ENCODE data around the gene EHD4.

EHD4 gene

GRCh38 chr15:42002333-42002732, 30.0 kb upstream of the EHD4 start:
- TF ChIP-seq, protein P1, sequence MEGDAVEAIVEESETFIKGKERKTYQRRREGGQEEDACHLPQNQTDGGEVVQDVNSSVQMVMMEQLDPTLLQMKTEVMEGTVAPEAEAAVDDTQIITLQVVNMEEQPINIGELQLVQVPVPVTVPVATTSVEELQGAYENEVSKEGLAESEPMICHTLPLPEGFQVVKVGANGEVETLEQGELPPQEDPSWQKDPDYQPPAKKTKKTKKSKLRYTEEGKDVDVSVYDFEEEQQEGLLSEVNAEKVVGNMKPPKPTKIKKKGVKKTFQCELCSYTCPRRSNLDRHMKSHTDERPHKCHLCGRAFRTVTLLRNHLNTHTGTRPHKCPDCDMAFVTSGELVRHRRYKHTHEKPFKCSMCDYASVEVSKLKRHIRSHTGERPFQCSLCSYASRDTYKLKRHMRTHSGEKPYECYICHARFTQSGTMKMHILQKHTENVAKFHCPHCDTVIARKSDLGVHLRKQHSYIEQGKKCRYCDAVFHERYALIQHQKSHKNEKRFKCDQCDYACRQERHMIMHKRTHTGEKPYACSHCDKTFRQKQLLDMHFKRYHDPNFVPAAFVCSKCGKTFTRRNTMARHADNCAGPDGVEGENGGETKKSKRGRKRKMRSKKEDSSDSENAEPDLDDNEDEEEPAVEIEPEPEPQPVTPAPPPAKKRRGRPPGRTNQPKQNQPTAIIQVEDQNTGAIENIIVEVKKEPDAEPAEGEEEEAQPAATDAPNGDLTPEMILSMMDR (conservative IDR thresholded peaks at IDR 0.05), result no peak
- no peak overlapping the region for H3K27ac ChIP-seq

DNA sequence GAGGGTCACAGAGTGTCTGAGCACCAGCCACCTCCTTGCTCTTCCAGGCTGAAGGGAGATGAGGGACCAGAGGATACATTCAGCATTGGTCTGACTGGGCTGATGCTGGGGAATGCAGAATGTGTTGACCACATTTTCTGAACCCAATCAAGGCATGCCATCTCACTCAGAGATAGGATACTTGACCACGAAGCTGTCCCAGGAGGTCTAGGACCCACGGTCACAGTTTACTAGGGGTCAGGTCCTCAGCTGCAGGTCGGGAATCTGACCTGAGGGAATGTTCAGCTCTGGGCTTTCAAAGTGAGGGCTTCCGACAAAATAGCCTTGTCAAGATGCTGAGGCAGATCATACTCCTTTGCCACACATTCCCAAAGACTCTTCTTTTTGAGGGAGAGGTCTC, 28.9 kb upstream of the EHD4 start:
- no peak overlapping the region for H3K27ac ChIP-seq
- TF ChIP-seq, protein P1 (conservative IDR thresholded peaks at IDR 0.05), result no peak

- no peak overlapping the region for H3K27ac ChIP-seq
- TF ChIP-seq, protein P1 (conservative IDR thresholded peaks at IDR 0.05), result no peak
Measured at GRCh38 chr15:41999290-42000285, 27.2 kb upstream of the EHD4 start.

DNA sequence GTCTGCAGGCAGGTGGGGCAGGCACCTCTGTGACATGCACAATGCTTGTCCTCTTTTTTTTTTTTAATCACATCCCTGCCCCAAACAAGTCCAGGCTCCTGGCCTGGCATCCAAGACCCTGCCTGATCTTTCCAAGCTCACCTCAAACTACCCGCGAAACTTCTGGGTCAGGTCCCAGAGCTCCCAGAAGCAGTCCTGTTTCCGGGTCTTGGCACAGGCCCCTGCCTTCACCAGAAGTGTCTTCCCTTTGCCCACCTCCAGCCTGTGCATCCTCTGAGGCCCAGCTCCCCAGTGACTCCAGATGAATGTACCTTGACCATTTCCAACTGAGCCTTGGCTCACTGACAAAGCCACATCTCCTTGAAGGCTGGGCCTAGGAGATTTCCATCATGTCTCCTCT, 25.5 kb upstream of the EHD4 start:
- peak overlapping the region; percentile 66 for H3K27ac ChIP-seq
- TF ChIP-seq, protein P1 (conservative IDR thresholded peaks at IDR 0.05), result no peak

GRCh38 chr15:41996921-41997592, 24.7 kb upstream of the EHD4 start:
- TF ChIP-seq, protein P1 (conservative IDR thresholded peaks at IDR 0.05), result no peak
- H3K27ac ChIP-seq, result peak overlapping the region; percentile 66

GRCh38 chr15:41996376-41996775, 24.0 kb upstream of the EHD4 start:
- peak overlapping the region; percentile 66 for H3K27ac ChIP-seq
- TF ChIP-seq, protein P1 (conservative IDR thresholded peaks at IDR 0.05), result no peak

DNA sequence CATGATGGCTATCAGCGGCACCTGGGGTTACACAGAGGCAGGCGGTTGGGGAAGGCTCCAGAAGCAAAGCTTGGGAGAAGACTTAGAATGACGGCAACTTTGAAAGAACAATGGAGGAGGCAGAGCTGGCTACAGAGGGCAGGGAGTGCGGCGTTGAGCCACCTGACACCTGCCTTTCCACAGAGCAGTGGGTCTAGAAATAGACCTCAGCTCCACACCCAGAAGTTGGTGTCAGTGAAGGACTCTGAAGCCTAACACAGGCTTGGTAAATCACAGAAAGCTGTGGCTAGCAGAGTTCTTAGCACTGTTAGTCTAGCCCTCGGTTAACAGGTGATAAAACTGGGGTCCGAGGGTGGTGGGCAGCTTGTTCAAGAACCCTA, 23.1 kb upstream of the EHD4 start:
- H3K27ac ChIP-seq, result no peak overlapping the region
- TF ChIP-seq, protein P1 (conservative IDR thresholded peaks at IDR 0.05), result no peak
